ENCODE results near the gene ZFAND3. TPM values are rescaled to one million over a fixed set of nuclear protein-coding genes. Genes with fewer than 3 reads are reported as not detected.

The ZFAND3 gene
- total RNA-seq, 4 donors from 2014 or later, result 30.5 to 57.4 (median 53.3) TPM

GRCh38 chr6:37919417-37920157 lies 100.1 kb downstream of the ZFAND3 start:
- H3K4me1 ChIP-seq, result peaks cover 0 to 19% (median 0%) of the 10 kb centered on the region in 4 donors
- TF ChIP-seq CTCF (IDR thresholded peaks at IDR 0.05), result no peak
- no peak for TF ChIP-seq POLR2A (IDR thresholded peaks at IDR 0.05)
- H3K27me3 ChIP-seq, result no peaks in the 10 kb centered on the region

DNA sequence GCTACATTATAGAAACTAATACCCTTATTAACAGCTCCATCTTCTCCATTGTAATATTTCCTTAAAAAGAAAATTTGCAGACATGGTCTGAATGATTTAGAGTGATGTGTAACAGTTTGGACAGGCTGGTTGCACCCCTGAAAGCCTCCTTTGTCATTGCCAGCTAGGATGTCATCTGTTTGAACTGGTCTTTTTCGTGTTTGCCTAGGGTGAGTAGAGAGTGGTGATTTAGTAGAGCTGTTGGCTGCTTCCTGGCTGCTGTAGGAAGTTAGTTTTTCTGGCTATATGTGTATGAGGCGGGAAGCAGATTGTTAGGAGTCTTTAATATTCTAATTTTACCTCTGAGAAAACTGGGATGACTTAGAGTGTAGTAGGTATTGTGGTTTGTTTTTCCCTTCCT lies 101.1 kb downstream of the ZFAND3 start:
- Histone ChIP-seq H3K27ac (no peak overlapping the region), H3K9me3 (no peaks in the 10 kb centered on the region), H3K27me3 (no peaks in the 10 kb centered on the region), H3K36me3 (no peaks in the 10 kb centered on the region), H3K4me3 (no peak overlapping the region), H3K4me1 (peaks cover 0 to 12% (median 0%) of the 10 kb centered on the region in 4 donors)
- TF ChIP-seq CTCF (IDR thresholded peaks at IDR 0.05) (no peak), POLR2A (IDR thresholded peaks at IDR 0.05) (no peak)
- no peak for DNase-seq

More at GRCh38 chr6:37919417-37920157, 100.1 kb downstream of the ZFAND3 start:
- Histone ChIP-seq H3K36me3 (no peaks in the 10 kb centered on the region), H3K9me3 (no peaks in the 10 kb centered on the region), H3K27ac (no peak overlapping the region), H3K4me3 (no peak overlapping the region)
- no peak for DNase-seq

- TF ChIP-seq POLR2A (IDR thresholded peaks at IDR 0.05) (no peak), CTCF (IDR thresholded peaks at IDR 0.05) (no peak)
- H3K4me1 ChIP-seq, result peaks cover 0 to 10% (median 0%) of the 10 kb centered on the region in 4 donors
- no peak overlapping the region for H3K4me3 ChIP-seq
- no peak for DNase-seq
- no peaks in the 10 kb centered on the region for H3K36me3 ChIP-seq
- H3K9me3 ChIP-seq, result no peaks in the 10 kb centered on the region
- no peaks in the 10 kb centered on the region for H3K27me3 ChIP-seq
- H3K27ac ChIP-seq, result no peak overlapping the region
Measured at GRCh38 chr6:37922563-37922962, 103.0 kb downstream of the ZFAND3 start.

- no peak for DNase-seq
Measured at GRCh38 chr6:37923514-37923913, 104.0 kb downstream of the ZFAND3 start.

GRCh38 chr6:37926661-37927060 lies 107.1 kb downstream of the ZFAND3 start:
- TF ChIP-seq CTCF (IDR thresholded peaks at IDR 0.05), result no peak
- TF ChIP-seq POLR2A (IDR thresholded peaks at IDR 0.05), result no peak
- DNase-seq, result no peak

More at GRCh38 chr6:37923514-37923913, 104.0 kb downstream of the ZFAND3 start:
- Histone ChIP-seq H3K27ac (no peak overlapping the region), H3K36me3 (no peaks in the 10 kb centered on the region), H3K4me1 (peaks cover 0 to 13% (median 0%) of the 10 kb centered on the region in 4 donors), H3K4me3 (no peak overlapping the region), H3K9me3 (no peaks in the 10 kb centered on the region), H3K27me3 (no peaks in the 10 kb centered on the region)
- TF ChIP-seq CTCF (IDR thresholded peaks at IDR 0.05), result no peak
- TF ChIP-seq POLR2A (IDR thresholded peaks at IDR 0.05), result no peak

More at GRCh38 chr6:37926661-37927060, 107.1 kb downstream of the ZFAND3 start:
- Histone ChIP-seq H3K27me3 (no peaks in the 10 kb centered on the region), H3K36me3 (no peaks in the 10 kb centered on the region), H3K9me3 (no peaks in the 10 kb centered on the region), H3K27ac (no peak overlapping the region), H3K4me3 (no peak overlapping the region), H3K4me1 (peaks cover 0 to 26% (median 0%) of the 10 kb centered on the region in 4 donors)

All from Peyer's patch (tissue), 4 donors.